Mammary epithelial cell (primary cell): ENCODE results near the gene KRTAP4-11.
"Not testable (repeated sequence)": the region's sequence is repeated elsewhere in the genome, so short reads cannot be mapped to it uniquely, and the experiment has no call there.

ENCODE experiments used
- EZH2 ChIP-seq: IDR thresholded peaks from 2 replicates; pipeline ENCODE4 v1.6.1; 2012; ENCODE audit warnings: low read length, inconsistent platforms, borderline replicate concordance
- TF ChIP-seq, protein P1 (sequence below), 2 donors: IDR thresholded peaks in 1 of 2; conservative IDR thresholded peaks in 1 of 2; 2 replicates each; pipeline ENCODE4 v1.5.1; 2011 to 2012; ENCODE audit warnings: inconsistent platforms in 2 of 2, low read length in 2 of 2, mild to moderate bottlenecking in 2 of 2, control low read depth in 1 of 2, low read depth in 1 of 2; ENCODE audit not compliant: insufficient read depth in 1 of 2; ENCODE audit errors: extremely low read depth in 1 of 2

DNA sequence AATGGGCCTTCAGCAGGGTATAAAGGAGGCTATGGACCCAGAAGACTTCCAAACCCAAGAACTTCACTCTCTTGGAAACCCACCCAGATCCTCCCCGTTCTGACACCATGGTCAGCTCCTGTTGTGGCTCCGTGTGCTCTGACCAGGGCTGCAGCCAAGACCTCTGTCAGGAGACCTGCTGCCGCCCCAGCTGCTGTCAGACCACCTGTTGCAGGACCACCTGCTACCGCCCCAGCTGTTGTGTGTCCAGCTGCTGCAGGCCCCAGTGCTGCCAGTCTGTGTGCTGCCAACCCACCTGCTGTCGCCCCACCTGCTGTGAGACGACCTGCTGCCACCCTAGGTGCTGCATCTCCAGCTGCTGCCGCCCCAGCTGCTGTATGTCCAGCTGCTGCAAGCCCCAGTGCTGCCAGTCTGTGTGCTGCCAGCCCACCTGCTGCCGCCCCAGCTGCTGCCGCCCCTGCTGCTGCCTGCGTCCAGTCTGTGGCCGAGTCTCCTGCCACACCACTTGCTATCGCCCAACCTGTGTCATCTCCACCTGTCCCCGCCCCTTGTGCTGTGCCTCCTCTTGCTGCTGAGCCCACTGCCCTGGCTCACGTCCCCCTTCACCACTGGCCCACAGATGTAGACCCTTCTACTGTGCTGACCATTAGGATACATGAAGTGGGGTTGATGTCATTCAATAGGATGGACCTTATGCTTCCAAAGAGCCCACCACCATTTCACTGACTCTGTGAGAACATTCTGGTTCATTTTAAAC, 33.9 kb downstream of the KRTAP4-11 start, which contains the start of gene KRTAP4-7:
- TF ChIP-seq, protein P1, sequence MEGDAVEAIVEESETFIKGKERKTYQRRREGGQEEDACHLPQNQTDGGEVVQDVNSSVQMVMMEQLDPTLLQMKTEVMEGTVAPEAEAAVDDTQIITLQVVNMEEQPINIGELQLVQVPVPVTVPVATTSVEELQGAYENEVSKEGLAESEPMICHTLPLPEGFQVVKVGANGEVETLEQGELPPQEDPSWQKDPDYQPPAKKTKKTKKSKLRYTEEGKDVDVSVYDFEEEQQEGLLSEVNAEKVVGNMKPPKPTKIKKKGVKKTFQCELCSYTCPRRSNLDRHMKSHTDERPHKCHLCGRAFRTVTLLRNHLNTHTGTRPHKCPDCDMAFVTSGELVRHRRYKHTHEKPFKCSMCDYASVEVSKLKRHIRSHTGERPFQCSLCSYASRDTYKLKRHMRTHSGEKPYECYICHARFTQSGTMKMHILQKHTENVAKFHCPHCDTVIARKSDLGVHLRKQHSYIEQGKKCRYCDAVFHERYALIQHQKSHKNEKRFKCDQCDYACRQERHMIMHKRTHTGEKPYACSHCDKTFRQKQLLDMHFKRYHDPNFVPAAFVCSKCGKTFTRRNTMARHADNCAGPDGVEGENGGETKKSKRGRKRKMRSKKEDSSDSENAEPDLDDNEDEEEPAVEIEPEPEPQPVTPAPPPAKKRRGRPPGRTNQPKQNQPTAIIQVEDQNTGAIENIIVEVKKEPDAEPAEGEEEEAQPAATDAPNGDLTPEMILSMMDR (conservative IDR thresholded peaks at IDR 0.05 in 1 of 2, IDR thresholded peaks at IDR 0.05 in 1 of 2; ENCODE audit: extremely low read depth in 1 of 2, insufficient read depth in 1 of 2, low read depth in 1 of 2, low read length in 2 of 2): not testable (repeated sequence)
- not testable (repeated sequence) for TF ChIP-seq EZH2
